SK-N-SH (cell line): ENCODE data around the gene MAP4K3. TPM values are rescaled to one million over a fixed set of nuclear protein-coding genes. Genes with fewer than 3 reads are reported as not detected.

Experiments
- CTCF ChIA-PET: fragments of 300-600, 350-600 bp; formaldehyde crosslinking; extraction: SDS; loops from one replicate; lab custom pipeline; 2021; lab: Yijun Ruan, JAX
- POLR2A ChIA-PET: fragments of 350-600 bp; sonication (Branson Sonifier 250); formaldehyde crosslinking; extraction: SDS; loops from one replicate; lab custom pipeline; 2020; ENCODE audit warnings: antibody characterized with exemption, inconsistent platforms; lab: Yijun Ruan, JAX
- DNase-seq: peaks from one replicate; pipeline ENCODE4 v3.0.0; 2012
- H2AFZ ChIP-seq: fragments of 200-600 bp; sonication (generic); 2 replicates; pipeline ENCODE4 v1.8.1; 2016; ENCODE audit warnings: antibody characterized with exemption, mild to moderate bottlenecking, low read depth
- H3F3A ChIP-seq: fragments of 200-600 bp; sonication (generic); replicated peaks from 2 replicates; pipeline ENCODE3; 2016; ENCODE audit warnings: antibody characterized with exemption, mild to moderate bottlenecking; ENCODE audit not compliant: insufficient read depth
- H3K27ac ChIP-seq, 2 experiments: fragments of 200-500 bp in 1 of 2; fragments of 200-600 bp in 1 of 2; sonication (Bioruptor generic) in 1 of 2; sonication (generic), shearing (Covaris generic) in 1 of 2; 2 replicates each; pipeline versions ENCODE4 v1.5.1 to v1.6.1; 2014 to 2016; ENCODE audit warnings: low read depth in 2 of 2, inconsistent platforms in 1 of 2, low read length in 1 of 2, mild to moderate bottlenecking in 1 of 2, mixed read lengths in 1 of 2
- H3K27me3 ChIP-seq: fragments of 200-600 bp; sonication (generic), shearing (Covaris generic); 2 replicates; pipeline ENCODE4 v1.6.1; 2016; ENCODE audit warnings: mixed run types; ENCODE audit not compliant: insufficient read depth
- H3K36me3 ChIP-seq, 2 experiments: fragments of 200-500 bp in 1 of 2; fragments of 200-600 bp in 1 of 2; sonication (Bioruptor generic) in 1 of 2; sonication (generic) in 1 of 2; replicated peaks in 1 of 2; 2 replicates each; pipeline versions ENCODE3 to v1.5.1; 2014 to 2016; ENCODE audit warnings: low read length in 1 of 2, mild to moderate bottlenecking in 1 of 2; ENCODE audit not compliant: insufficient read depth in 2 of 2, control insufficient read depth in 1 of 2
- H3K4me1 ChIP-seq, 2 experiments: fragments of 200-500 bp in 1 of 2; fragments of 200-600 bp in 1 of 2; sonication (Bioruptor generic) in 1 of 2; sonication (generic), shearing (Covaris generic) in 1 of 2; 2 replicates each; pipeline versions ENCODE4 v1.5.1 to v1.6.1; 2014 to 2016; ENCODE audit warnings: low read depth in 1 of 2, low read length in 1 of 2, mixed run types in 1 of 2; ENCODE audit not compliant: insufficient read depth in 2 of 2, control insufficient read depth in 1 of 2
- H3K4me2 ChIP-seq: fragments of 200-600 bp; sonication (generic), shearing (Covaris generic); 2 replicates; pipeline ENCODE4 v1.6.1; 2017; ENCODE audit warnings: mixed run types
- H3K4me3 ChIP-seq, 2 experiments: fragments of 200-500 bp in 1 of 2; fragments of 200-600 bp in 1 of 2; sonication (Bioruptor generic) in 1 of 2; sonication (generic), shearing (Covaris generic) in 1 of 2; 2 replicates each; pipeline versions ENCODE4 v1.5.1 to v1.8.1; 2014 to 2016; ENCODE audit warnings: low read depth in 2 of 2, inconsistent platforms in 1 of 2, low read length in 1 of 2, mild to moderate bottlenecking in 1 of 2, mixed read lengths in 1 of 2, moderate library complexity in 1 of 2
- H3K79me2 ChIP-seq: fragments of 200-600 bp; sonication (generic); 2 replicates; pipeline ENCODE4 v1.8.1; 2017; ENCODE audit warnings: mild to moderate bottlenecking; ENCODE audit not compliant: insufficient read depth
- H3K9ac ChIP-seq: fragments of 200-600 bp; sonication (generic); 2 replicates; pipeline ENCODE4 v1.6.1; 2017; ENCODE audit warnings: mixed run types
- H3K9me2 ChIP-seq: fragments of 200-600 bp; sonication (generic); 2 replicates; pipeline ENCODE4 v1.6.1; 2017; ENCODE audit warnings: mixed run types
- H3K9me3 ChIP-seq: fragments of 200-600 bp; sonication (generic); 2 replicates; pipeline ENCODE4 v1.6.1; 2017; ENCODE audit warnings: mixed run types, mild to moderate bottlenecking, moderate library complexity
- H4K20me1 ChIP-seq: fragments of 200-600 bp; sonication (generic); 2 replicates; pipeline ENCODE4 v1.6.1; 2017; ENCODE audit warnings: mild to moderate bottlenecking, mixed run types; ENCODE audit not compliant: insufficient read depth
- CTCF ChIP-seq: fragments of 200-600 bp; sonication (generic); IDR thresholded peaks from 2 replicates; pipeline ENCODE4 v1.6.1; 2017; ENCODE audit warnings: antibody characterized with exemption, mild to moderate bottlenecking, moderate library complexity
- FOSL2 ChIP-seq: IDR thresholded peaks from 2 replicates; pipeline ENCODE4 v1.4.0; 2012; ENCODE audit warnings: low read depth, mild to moderate bottlenecking, moderate library complexity, borderline replicate concordance
- GATA2 ChIP-seq: sonication (generic); formaldehyde crosslinking; IDR thresholded peaks from 2 replicates; pipeline ENCODE4 v1.5.0; 2020; ENCODE audit warnings: mild to moderate bottlenecking, missing genetic modification reagents
- MXI1 ChIP-seq: IDR thresholded peaks from 2 replicates; pipeline ENCODE4 v1.6.1; 2012; ENCODE audit warnings: mild to moderate bottlenecking, low read depth, low read length, improper control_type of control experiment
- SIN3A ChIP-seq: IDR thresholded peaks from 2 replicates; pipeline ENCODE4 v1.6.1; 2012; ENCODE audit warnings: low read depth, mild to moderate bottlenecking, low read length, moderate library complexity, borderline replicate concordance
- TAF1 ChIP-seq: IDR thresholded peaks from 2 replicates; pipeline ENCODE4 v1.6.1; 2012; ENCODE audit warnings: low read depth, mild to moderate bottlenecking, low read length, moderate library complexity, borderline replicate concordance
- TCF12 ChIP-seq: IDR thresholded peaks from 2 replicates; pipeline ENCODE4 v1.4.0; 2012
- TEAD4 ChIP-seq: IDR thresholded peaks from 2 replicates; pipeline ENCODE4 v1.4.0; 2012; ENCODE audit warnings: mild to moderate bottlenecking, borderline replicate concordance; ENCODE audit not compliant: insufficient read depth
- WGBS: methylation state at CpG from one replicate; pipeline ENCODE4 v1.1.6; 2017; ENCODE audit warnings: low lambda C conversion rate; 5-methylcytosine and 5-hydroxymethylcytosine counted together
- polyA plus RNA-seq, 3 experiments: library from polyadenylated mRNA; depleted of rRNA; stranded (reverse); fragments of >200 nt; gene quantifications; 2 replicates each; pipeline ENCODE4 v1.2.3, GENCODE V29; 2012
- TF ChIP-seq, protein P1 (sequence below): fragments of 150-350 bp; IDR thresholded peaks from 2 replicates; pipeline ENCODE4 v1.6.1; 2017; ENCODE audit warnings: antibody characterized with exemption, low read length, low read depth, borderline replicate concordance

Gene MAP4K3
- polyA plus RNA-seq, 1 of the 3 experiments (the other 2 are of a cell fraction) = 8.8 TPM

- Histone ChIP-seq H3K4me2 (peak overlapping the region; percentile 6; the same call in 1 of the 2 replicates), H3K9me3 (no peaks in the 10 kb centered on the region), H2AFZ (no peak overlapping the region), H3K4me1 (peaks cover 24 to 28% of the 10 kb centered on the region in 2 experiments; a peak in 3 of 4 replicates), H3K27ac (peak overlapping the region; percentile 30 to 45), H3K9ac (no peak overlapping the region), H4K20me1 (peaks cover 21% of the 10 kb centered on the region), H3K36me3 (no peaks in the 10 kb centered on the region), H3K79me2 (peaks cover 91% of the 10 kb centered on the region), H3K4me3 (no peak overlapping the region), H3F3A (peaks cover 10% of the 10 kb centered on the region), H3K27me3 (no peaks in the 10 kb centered on the region), H3K9me2 (no peaks in the 10 kb centered on the region)
- ChIA-PET CTCF (interaction anchor here (0.8 to 3.4 kb wide), 6 partner anchors 15 to 336 kb away, joined by 3 to 23 read pairs (median 4); no protein-coding TSS in a partner anchor), POLR2A (no interaction called here)
- WGBS = 40% methylated on average over 5 of the region's 5 CpGs
- TF ChIP-seq GATA2 (peak; percentile 32; the same call in 1 of the 2 replicates), FOSL2 (no peak)
- DNase-seq = no peak
Observed at GRCh38 chr2:39394516-39394961, 42.5 kb downstream of the MAP4K3 start.

- no peak overlapping the region for H3K27ac ChIP-seq
- H3K4me2 ChIP-seq = no peak overlapping the region
- H3F3A ChIP-seq = peaks cover 3% of the 10 kb centered on the region
- H4K20me1 ChIP-seq = peaks cover 15% of the 10 kb centered on the region; the same call in 1 of the 2 replicates
- H3K79me2 ChIP-seq = peaks cover 94% of the 10 kb centered on the region
- POLR2A ChIA-PET = no interaction called here
- no peak for DNase-seq
- peaks cover 19 to 39% of the 10 kb centered on the region in 2 experiments; a peak in 3 of 4 replicates for H3K4me1 ChIP-seq
- H2AFZ ChIP-seq = no peak overlapping the region
- TF ChIP-seq MXI1 (no peak), TEAD4 (no peak), CTCF (no peak), TAF1 (no peak), TCF12 (no peak), SIN3A (no peak), GATA2 (no peak)
- TF ChIP-seq, protein P1, sequence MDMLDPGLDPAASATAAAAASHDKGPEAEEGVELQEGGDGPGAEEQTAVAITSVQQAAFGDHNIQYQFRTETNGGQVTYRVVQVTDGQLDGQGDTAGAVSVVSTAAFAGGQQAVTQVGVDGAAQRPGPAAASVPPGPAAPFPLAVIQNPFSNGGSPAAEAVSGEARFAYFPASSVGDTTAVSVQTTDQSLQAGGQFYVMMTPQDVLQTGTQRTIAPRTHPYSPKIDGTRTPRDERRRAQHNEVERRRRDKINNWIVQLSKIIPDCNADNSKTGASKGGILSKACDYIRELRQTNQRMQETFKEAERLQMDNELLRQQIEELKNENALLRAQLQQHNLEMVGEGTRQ = no peak
- TF ChIP-seq, all 33 proteins: peak for 0
- Histone ChIP-seq H3K27me3 (no peaks in the 10 kb centered on the region), H3K4me3 (no peak overlapping the region), H3K9me3 (no peaks in the 10 kb centered on the region), H3K36me3 (no peaks in the 10 kb centered on the region), H3K9me2 (no peaks in the 10 kb centered on the region), H3K9ac (no peak overlapping the region)
- 65% methylated on average over 2 of the region's 2 CpGs for WGBS
- CTCF ChIA-PET = interaction anchor here (1.2 kb wide), 1 partner anchor 15 kb away, joined by 4 read pairs; no protein-coding TSS in a partner anchor
Observed at GRCh38 chr2:39392672-39393071, 44.4 kb downstream of the MAP4K3 start.
